IMR-90 (cell line): Measurements from ENCODE around the gene C14orf119. TPM values are rescaled to one million over a fixed set of nuclear protein-coding genes. Genes with fewer than 3 reads are reported as not detected.
A peak's percentile ranks its signal among the peaks of the same experiment; 100 is the strongest.

ENCODE experiments used
- ATAC-seq: fragments of 200-7000 bp; cut with Tn5 transposase; 2 replicates; pipeline ENCODE4 v1.9.1; 2020; ENCODE audit warnings: low read depth, mild to moderate bottlenecking, moderate library complexity
- BruUV-seq: library from RNA; stranded (reverse); fragments of 400-500 nt; replicated peaks from 2 replicates; lab custom pipeline; 2021; lab: Mats Ljungman, UMichigan
- CTCF ChIA-PET: fragments of 300-600 bp; formaldehyde crosslinking; extraction: SDS; loops from one replicate; lab custom pipeline; 2021; ENCODE audit warnings: antibody characterized with exemption; lab: Yijun Ruan, JAX
- POLR2A ChIA-PET: fragments of 300-600 bp; sonication (Branson Sonifier 250); formaldehyde crosslinking; loops from one replicate; lab custom pipeline; 2022; ENCODE audit warnings: antibody characterized with exemption; ENCODE audit not compliant: unreplicated experiment; lab: Charles Lee
- DNase-seq: peaks from one replicate; pipeline ENCODE4 v3.0.0; 2013
- H2AFZ ChIP-seq: replicated peaks from 2 replicates; pipeline ENCODE3; 2013; ENCODE audit warnings: low read length, mild to moderate bottlenecking; ENCODE audit not compliant: poor library complexity
- H2AK5ac ChIP-seq: 2 replicates; pipeline ENCODE4 v1.6.1; 2013; ENCODE audit warnings: low read depth, low read length, inconsistent platforms
- H2AK9ac ChIP-seq: replicated peaks from 2 replicates; pipeline ENCODE3; 2013; ENCODE audit warnings: mild to moderate bottlenecking, low read depth, low read length, moderate library complexity; ENCODE audit not compliant: poor library complexity
- H2BK120ac ChIP-seq: 2 replicates; pipeline ENCODE4 v1.6.1; 2013; ENCODE audit warnings: low read depth, low read length, inconsistent platforms
- H2BK15ac ChIP-seq: 3 replicates; pipeline ENCODE4 v1.6.1; 2013; ENCODE audit warnings: low read depth, low read length, inconsistent platforms
- H2BK20ac ChIP-seq: 2 replicates; pipeline ENCODE4 v1.6.1; 2013; ENCODE audit warnings: low read depth, mild to moderate bottlenecking, inconsistent platforms, low read length, moderate library complexity
- H2BK5ac ChIP-seq: 2 replicates; pipeline ENCODE4 v1.6.1; 2013; ENCODE audit warnings: mild to moderate bottlenecking, low read depth, low read length, inconsistent platforms; ENCODE audit not compliant: poor library complexity, severe bottlenecking
- H3K14ac ChIP-seq: replicated peaks from 2 replicates; pipeline ENCODE4 v1.6.1; 2013; ENCODE audit warnings: low read depth, low read length, inconsistent platforms
- H3K18ac ChIP-seq: 2 replicates; pipeline ENCODE4 v1.6.1; 2013; ENCODE audit warnings: low read depth, low read length, control low read depth
- H3K23ac ChIP-seq: 2 replicates; pipeline ENCODE4 v1.6.1; 2013; ENCODE audit warnings: low read depth, low read length, inconsistent platforms
- H3K27ac ChIP-seq: 2 replicates; pipeline ENCODE4 v1.5.1; 2013; ENCODE audit warnings: mild to moderate bottlenecking, control low read depth, low read length; ENCODE audit not compliant: insufficient read depth
- H3K27me3 ChIP-seq: 2 replicates; pipeline ENCODE4 v1.6.1; 2013; ENCODE audit warnings: low read length; ENCODE audit not compliant: control insufficient read depth, insufficient read depth
- H3K36me3 ChIP-seq: 2 replicates; pipeline ENCODE4 v1.6.1; 2013; ENCODE audit warnings: low read length, mixed read lengths; ENCODE audit not compliant: control insufficient read depth, insufficient read depth
- H3K4ac ChIP-seq: 2 replicates; pipeline ENCODE4 v1.6.1; 2013; ENCODE audit warnings: low read depth, low read length, inconsistent platforms
- H3K4me1 ChIP-seq: 2 replicates; pipeline ENCODE4 v1.6.1; 2013; ENCODE audit warnings: low read length, mixed read lengths; ENCODE audit not compliant: control insufficient read depth, insufficient read depth
- H3K4me2 ChIP-seq: 2 replicates; pipeline ENCODE4 v1.6.1; 2013; ENCODE audit warnings: low read depth, mild to moderate bottlenecking, control low read depth, low read length, moderate library complexity
- H3K4me3 ChIP-seq: 2 replicates; pipeline ENCODE4 v1.5.1; 2013; ENCODE audit warnings: low read depth, mild to moderate bottlenecking, control low read depth, low read length, moderate library complexity; ENCODE audit not compliant: insufficient read depth
- H3K56ac ChIP-seq: 2 replicates; pipeline ENCODE4 v1.6.1; 2013; ENCODE audit warnings: low read length, inconsistent platforms; ENCODE audit not compliant: insufficient read depth; ENCODE audit errors: extremely low read depth
- H3K79me1 ChIP-seq, 2 experiments: 2 replicates each; pipeline ENCODE4 v1.6.1; 2013; ENCODE audit warnings: low read length in 2 of 2, inconsistent platforms in 1 of 2, low read depth in 1 of 2
- H3K9ac ChIP-seq: 2 replicates; pipeline ENCODE4 v1.6.1; 2013; ENCODE audit warnings: low read depth, low read length, control low read depth
- H3K9me1 ChIP-seq: 2 replicates; pipeline ENCODE4 v1.6.1; 2013; ENCODE audit warnings: low read length, inconsistent platforms; ENCODE audit not compliant: insufficient read depth
- H3K9me3 ChIP-seq: 2 replicates; pipeline ENCODE4 v1.6.1; 2013; ENCODE audit warnings: low read length; ENCODE audit not compliant: control insufficient read depth, insufficient read depth
- H4K20me1 ChIP-seq: 2 replicates; pipeline ENCODE4 v1.6.1; 2013; ENCODE audit warnings: low read length, inconsistent platforms; ENCODE audit not compliant: insufficient read depth
- H4K5ac ChIP-seq: 2 replicates; pipeline ENCODE4 v1.6.1; 2013; ENCODE audit warnings: mild to moderate bottlenecking, low read depth, low read length, control low read depth
- H4K8ac ChIP-seq, 2 experiments: 2 replicates each; pipeline ENCODE4 v1.6.1; 2013; ENCODE audit warnings: low read depth in 2 of 2, low read length in 2 of 2, control low read depth in 1 of 2, inconsistent platforms in 1 of 2
- H4K91ac ChIP-seq: 2 replicates; pipeline ENCODE4 v1.6.1; 2013; ENCODE audit warnings: low read depth, low read length, inconsistent platforms; ENCODE audit not compliant: insufficient read depth
- FOS ChIP-seq: fragments of 150-350 bp; IDR thresholded peaks from 2 replicates; pipeline ENCODE4 v1.6.1; 2016; ENCODE audit warnings: low read depth, low read length
- WGBS, 2 experiments: methylation state at CpG; one replicate each; pipeline versions ENCODE4 v1.1.5 to v1.1.7; 2013; ENCODE audit warnings: missing lambda C conversion rate in 2 of 2; ENCODE audit not compliant: insufficient read length in 1 of 2; ENCODE audit errors: extremely low coverage in 2 of 2; 5-methylcytosine and 5-hydroxymethylcytosine counted together
- dilution Hi-C: fragments of 300-500 bp; cut with HindIII; formaldehyde crosslinking; loops from one replicate; pipeline ENCODE4 v1.14.3; 2018; ENCODE audit warnings: low sequenced_read_pairs; ENCODE audit not compliant: unreplicated experiment
- in situ Hi-C: fragments of 300-500 bp; cut with MboI; formaldehyde crosslinking; loops from 3 replicates; pipeline ENCODE4 v1.14.3; 2019; ENCODE audit warnings: low sequenced_read_pairs, inconsistent platforms, mixed read lengths
- intact Hi-C: fragments of 100-400 bp; cut with micrococcal nuclease; formaldehyde crosslinking; loops from 2 replicates; pipeline ENCODE4 v1.10.0; 2022
- polyA plus RNA-seq, 3 experiments: library from polyadenylated mRNA; depleted of rRNA; stranded (reverse); fragments of >200 nt; gene quantifications; 2 replicates each; pipeline ENCODE4 v1.2.3, GENCODE V29; 2012; ENCODE audit warnings: low replicate concordance in 1 of 3
- total RNA-seq: library from RNA; depleted of rRNA; stranded (reverse); fragments of >200 nt; gene quantifications from 2 replicates; pipeline ENCODE4 v1.2.3, GENCODE V29; 2012

C14orf119 gene
- total and polyA plus RNA-seq, 2 of the 4 experiments (the other 2 are of a cell fraction) = 74.0 to 83.7 TPM

- H2AK5ac ChIP-seq = no peak overlapping the region
- BruUV-seq = no TSS peak
- no peak overlapping the region for H3K23ac ChIP-seq
- no peak overlapping the region for H2BK120ac ChIP-seq
- no peak overlapping the region for H4K91ac ChIP-seq
- intact Hi-C loops (no loop called here), dilution Hi-C loops (no loop called here), in situ Hi-C loops (no loop called here)
- WGBS, 2 experiments = 74% methylated on average over 4 of the region's 11 CpGs; no CpG with 5 or more reads in 1 of the 2 experiments
- H3K14ac ChIP-seq = no peak overlapping the region
- no peak overlapping the region for H4K8ac ChIP-seq
- no peaks in the 10 kb centered on the region for H3K9me1 ChIP-seq
- H3K9ac ChIP-seq = no peak overlapping the region
- no peak for DNase-seq
- H3K9me3 ChIP-seq = no peaks in the 10 kb centered on the region
- no peak for ATAC-seq
- H3K4me1 ChIP-seq = no peaks in the 10 kb centered on the region
- peak overlapping the region; percentile 55 for H2AK9ac ChIP-seq
- no peak overlapping the region for H3K27ac ChIP-seq
- no peak for TF ChIP-seq FOS
- no peak overlapping the region for H2BK15ac ChIP-seq
- H2BK5ac ChIP-seq = no peak overlapping the region
- no peak overlapping the region for H4K5ac ChIP-seq
- no peak overlapping the region for H2AFZ ChIP-seq
- H3K18ac ChIP-seq = no peak overlapping the region
- no peaks in the 10 kb centered on the region for H3K79me1 ChIP-seq
- no peak overlapping the region for H3K4ac ChIP-seq
- no peaks in the 10 kb centered on the region for H4K20me1 ChIP-seq
- H2BK20ac ChIP-seq = no peak overlapping the region
- H3K36me3 ChIP-seq = no peaks in the 10 kb centered on the region
- H3K4me3 ChIP-seq = no peak overlapping the region
- ChIA-PET CTCF (interaction anchor here (0.8 kb wide), 1 partner anchor 31 kb away, joined by 3 read pairs; no protein-coding TSS in a partner anchor), POLR2A (no interaction called here)
- no peak overlapping the region for H3K56ac ChIP-seq
- no peak overlapping the region for H3K4me2 ChIP-seq
- H3K27me3 ChIP-seq = peaks cover 35% of the 10 kb centered on the region
Measured at GRCh38 chr14:23137192-23137812, 42.0 kb downstream of the C14orf119 start.
